HEK293 (cell line): ENCODE results near the gene RPL26.
A peak's percentile ranks its signal among the peaks of the same experiment; 100 is the strongest.

Experiments used
- ELK4 ChIP-seq: IDR thresholded peaks from 2 replicates; pipeline ENCODE4 v1.6.1; 2011; ENCODE audit warnings: mild to moderate bottlenecking, low read depth, low read length, borderline replicate concordance
- KLF1 ChIP-seq: fragments of 450-650 bp; formaldehyde crosslinking; IDR thresholded peaks from 2 replicates; pipeline ENCODE4 v1.5.1; 2016; ENCODE audit warnings: missing biosample characterization, missing genetic modification characterization
- KLF16 ChIP-seq: fragments of 450-650 bp; formaldehyde crosslinking; IDR thresholded peaks from 2 replicates; pipeline ENCODE4 v1.5.1; 2017; ENCODE audit warnings: missing biosample characterization, missing genetic modification characterization
- KLF17 ChIP-seq: fragments of 450-650 bp; formaldehyde crosslinking; IDR thresholded peaks from 2 replicates; pipeline ENCODE4 v1.5.1; 2016; ENCODE audit warnings: missing biosample characterization, missing genetic modification characterization
- KLF9 ChIP-seq: fragments of 450-650 bp; formaldehyde crosslinking; IDR thresholded peaks from 2 replicates; pipeline ENCODE4 v1.5.1; 2016; ENCODE audit warnings: missing biosample characterization, missing genetic modification characterization, low read depth
- OSR2 ChIP-seq: fragments of 450-650 bp; formaldehyde crosslinking; IDR thresholded peaks from 2 replicates; pipeline ENCODE4 v1.5.1; 2016; ENCODE audit warnings: missing biosample characterization, missing genetic modification characterization
- SP2 ChIP-seq: fragments of 450-650 bp; formaldehyde crosslinking; IDR thresholded peaks from 2 replicates; pipeline ENCODE4 v1.5.1; 2016; ENCODE audit warnings: missing biosample characterization, missing genetic modification characterization
- TCF7L2 ChIP-seq: IDR thresholded peaks from 2 replicates; pipeline ENCODE4 v1.6.1; 2011; ENCODE audit warnings: low read depth, mild to moderate bottlenecking, inconsistent platforms, low read length, moderate library complexity, borderline replicate concordance
- YY2 ChIP-seq: fragments of 450-650 bp; formaldehyde crosslinking; IDR thresholded peaks from 2 replicates; pipeline ENCODE4 v1.5.1; 2016; ENCODE audit warnings: missing biosample characterization, missing genetic modification characterization
- ZBTB44 ChIP-seq: fragments of 450-650 bp; IDR thresholded peaks from 2 replicates; pipeline ENCODE4 v1.5.1; 2018; ENCODE audit warnings: missing biosample characterization, mild to moderate bottlenecking, missing genetic modification characterization
- ZFHX2 ChIP-seq: fragments of 450-650 bp; formaldehyde crosslinking; conservative IDR thresholded peaks from 2 replicates; pipeline ENCODE4 v1.5.1; 2016; ENCODE audit warnings: missing biosample characterization, missing genetic modification characterization
- ZNF112 ChIP-seq: fragments of 450-650 bp; formaldehyde crosslinking; IDR thresholded peaks from 2 replicates; pipeline ENCODE4 v1.5.0; 2017; ENCODE audit warnings: missing biosample characterization, missing genetic modification characterization
- ZNF138 ChIP-seq: fragments of 450-650 bp; formaldehyde crosslinking; IDR thresholded peaks from 2 replicates; pipeline ENCODE4 v1.5.1; 2016; ENCODE audit warnings: missing biosample characterization, missing genetic modification characterization, borderline replicate concordance
- ZNF2 ChIP-seq: fragments of 450-650 bp; formaldehyde crosslinking; IDR thresholded peaks from 2 replicates; pipeline ENCODE4 v1.5.1; 2016; ENCODE audit warnings: missing biosample characterization, missing genetic modification characterization
- ZNF214 ChIP-seq: fragments of 450-650 bp; formaldehyde crosslinking; IDR thresholded peaks from 2 replicates; pipeline ENCODE4 v1.5.1; 2017; ENCODE audit warnings: missing biosample characterization, mild to moderate bottlenecking, missing genetic modification characterization, borderline replicate concordance
- ZNF366 ChIP-seq: fragments of 450-650 bp; formaldehyde crosslinking; conservative IDR thresholded peaks from 2 replicates; pipeline ENCODE4 v1.5.1; 2016; ENCODE audit warnings: missing biosample characterization, missing genetic modification characterization
- ZNF423 ChIP-seq: fragments of 450-650 bp; formaldehyde crosslinking; IDR thresholded peaks from 2 replicates; pipeline ENCODE4 v1.5.1; 2016; ENCODE audit warnings: missing biosample characterization, missing genetic modification characterization
- ZNF555 ChIP-seq: fragments of 450-650 bp; formaldehyde crosslinking; conservative IDR thresholded peaks from 2 replicates; pipeline ENCODE4 v1.5.1; 2017; ENCODE audit warnings: missing biosample characterization, mild to moderate bottlenecking, missing genetic modification characterization, inconsistent platforms
- ZNF558 ChIP-seq: fragments of 450-650 bp; formaldehyde crosslinking; IDR thresholded peaks from 2 replicates; pipeline ENCODE4 v1.5.1; 2016; ENCODE audit warnings: missing biosample characterization, missing genetic modification characterization
- ZNF571 ChIP-seq: fragments of 450-650 bp; formaldehyde crosslinking; IDR thresholded peaks from 2 replicates; pipeline ENCODE4 v1.5.0; 2017; ENCODE audit warnings: missing biosample characterization, missing genetic modification characterization
- ZNF624 ChIP-seq: fragments of 450-650 bp; formaldehyde crosslinking; IDR thresholded peaks from 2 replicates; pipeline ENCODE4 v1.5.1; 2017; ENCODE audit warnings: missing biosample characterization, missing genetic modification characterization
- ZNF629 ChIP-seq: fragments of 450-650 bp; formaldehyde crosslinking; IDR thresholded peaks from 2 replicates; pipeline ENCODE4 v1.5.1; 2017; ENCODE audit warnings: missing biosample characterization, missing genetic modification characterization
- ZNF645 ChIP-seq: fragments of 450-650 bp; formaldehyde crosslinking; IDR thresholded peaks from 2 replicates; pipeline ENCODE4; 2016; ENCODE audit warnings: missing biosample characterization, missing genetic modification characterization
- ZNF670 ChIP-seq: fragments of 450-650 bp; formaldehyde crosslinking; IDR thresholded peaks from 2 replicates; pipeline ENCODE4 v1.5.1; 2016; ENCODE audit warnings: missing biosample characterization, missing genetic modification characterization, low read depth
- ZNF701 ChIP-seq: fragments of 450-650 bp; formaldehyde crosslinking; IDR thresholded peaks from 2 replicates; pipeline ENCODE4 v1.5.1; 2016; ENCODE audit warnings: missing biosample characterization, missing genetic modification characterization
- ZNF707 ChIP-seq: fragments of 450-650 bp; formaldehyde crosslinking; IDR thresholded peaks from 2 replicates; pipeline ENCODE4 v1.5.1; 2016; ENCODE audit warnings: missing biosample characterization, missing genetic modification characterization
- ZNF785 ChIP-seq: fragments of 450-650 bp; formaldehyde crosslinking; IDR thresholded peaks from 2 replicates; pipeline ENCODE4 v1.5.1; 2016; ENCODE audit warnings: missing biosample characterization, missing genetic modification characterization
- TF ChIP-seq, protein P1 (sequence below): fragments of 450-650 bp; formaldehyde crosslinking; IDR thresholded peaks from 2 replicates; pipeline ENCODE4 v1.5.1; 2016; ENCODE audit warnings: missing biosample characterization, missing genetic modification characterization
- TF ChIP-seq, protein P2 (sequence below): fragments of 450-650 bp; formaldehyde crosslinking; IDR thresholded peaks from 2 replicates; pipeline ENCODE4 v1.5.1; 2016; ENCODE audit warnings: missing biosample characterization, missing genetic modification characterization
- TF ChIP-seq, protein P3 (sequence below): fragments of 450-650 bp; formaldehyde crosslinking; IDR thresholded peaks from 2 replicates; pipeline ENCODE4 v1.5.1; 2016; ENCODE audit warnings: missing biosample characterization, missing genetic modification characterization
- TF ChIP-seq, protein P4 (sequence below): fragments of 450-650 bp; formaldehyde crosslinking; optimal IDR thresholded peaks from 2 replicates; pipeline ENCODE3; 2016; ENCODE audit warnings: missing biosample characterization, mild to moderate bottlenecking, missing genetic modification characterization

Gene RPL26

DNA sequence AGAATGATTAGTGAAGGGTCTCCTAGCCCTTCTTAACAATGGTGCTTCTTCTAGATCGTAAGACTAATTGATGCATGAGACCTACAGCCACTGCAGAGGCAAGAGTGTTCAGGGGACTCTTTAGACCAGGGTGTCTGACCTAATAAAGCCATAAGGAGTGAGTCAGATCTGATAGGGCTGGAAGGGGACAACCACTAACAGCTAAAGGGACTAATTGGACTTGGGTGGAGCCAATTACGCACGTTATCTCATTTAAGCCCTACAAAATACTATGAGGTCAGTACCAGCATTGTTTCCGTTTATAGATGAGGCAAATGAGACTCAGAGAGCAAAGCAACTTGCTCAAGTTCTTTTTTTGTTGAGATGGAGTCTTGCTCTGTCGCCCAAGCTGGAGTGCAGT, 29.1 kb upstream of the RPL26 start (continued):
- TF ChIP-seq, protein P1, sequence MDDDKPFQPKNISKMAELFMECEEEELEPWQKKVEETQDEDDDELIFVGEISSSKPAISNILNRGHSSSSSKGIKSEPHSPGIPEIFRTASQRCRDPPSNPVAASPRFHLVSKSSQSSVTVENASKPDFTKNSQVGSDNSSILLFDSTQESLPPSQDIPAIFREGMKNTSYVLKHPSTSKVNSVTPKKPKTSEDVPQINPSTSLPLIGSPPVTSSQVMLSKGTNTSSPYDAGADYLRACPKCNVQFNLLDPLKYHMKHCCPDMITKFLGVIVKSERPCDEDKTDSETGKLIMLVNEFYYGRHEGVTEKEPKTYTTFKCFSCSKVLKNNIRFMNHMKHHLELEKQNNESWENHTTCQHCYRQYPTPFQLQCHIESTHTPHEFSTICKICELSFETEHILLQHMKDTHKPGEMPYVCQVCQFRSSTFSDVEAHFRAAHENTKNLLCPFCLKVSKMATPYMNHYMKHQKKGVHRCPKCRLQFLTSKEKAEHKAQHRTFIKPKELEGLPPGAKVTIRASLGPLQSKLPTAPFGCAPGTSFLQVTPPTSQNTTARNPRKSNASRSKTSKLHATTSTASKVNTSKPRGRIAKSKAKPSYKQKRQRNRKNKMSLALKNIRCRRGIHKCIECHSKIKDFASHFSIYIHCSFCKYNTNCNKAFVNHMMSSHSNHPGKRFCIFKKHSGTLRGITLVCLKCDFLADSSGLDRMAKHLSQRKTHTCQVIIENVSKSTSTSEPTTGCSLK (tag by site-specific recombination): no peak
- no peak for TF ChIP-seq ZNF138 (tag by site-specific recombination)
- peak; percentile 53; the same call in 1 of the 2 replicates for TF ChIP-seq KLF17
- TF ChIP-seq KLF16 (tag by site-specific recombination): no peak
- no peak for TF ChIP-seq ZNF701
- no peak for TF ChIP-seq SP2 (tag by site-specific recombination)
- TF ChIP-seq OSR2 (tag by site-specific recombination): peak; percentile 59
- TF ChIP-seq ELK4: no peak
- TF ChIP-seq ZNF558: no peak
- TF ChIP-seq KLF9 (tag by site-specific recombination): no peak
- TF ChIP-seq ZNF571 (tag by site-specific recombination): no peak
- no peak for TF ChIP-seq ZNF645 (tag by site-specific recombination)
- no peak for TF ChIP-seq ZNF2
- no peak for TF ChIP-seq ZNF214 (tag by site-specific recombination)
- TF ChIP-seq, protein P2, sequence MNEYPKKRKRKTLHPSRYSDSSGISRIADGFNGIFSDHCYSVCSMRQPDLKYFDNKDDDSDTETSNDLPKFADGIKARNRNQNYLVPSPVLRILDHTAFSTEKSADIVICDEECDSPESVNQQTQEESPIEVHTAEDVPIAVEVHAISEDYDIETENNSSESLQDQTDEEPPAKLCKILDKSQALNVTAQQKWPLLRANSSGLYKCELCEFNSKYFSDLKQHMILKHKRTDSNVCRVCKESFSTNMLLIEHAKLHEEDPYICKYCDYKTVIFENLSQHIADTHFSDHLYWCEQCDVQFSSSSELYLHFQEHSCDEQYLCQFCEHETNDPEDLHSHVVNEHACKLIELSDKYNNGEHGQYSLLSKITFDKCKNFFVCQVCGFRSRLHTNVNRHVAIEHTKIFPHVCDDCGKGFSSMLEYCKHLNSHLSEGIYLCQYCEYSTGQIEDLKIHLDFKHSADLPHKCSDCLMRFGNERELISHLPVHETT (tag by site-specific recombination): peak; percentile 47; the same call in 1 of the 2 replicates
- TF ChIP-seq ZFHX2 (tag by site-specific recombination): no peak
- TF ChIP-seq ZNF555: no peak
- TF ChIP-seq, protein P3, sequence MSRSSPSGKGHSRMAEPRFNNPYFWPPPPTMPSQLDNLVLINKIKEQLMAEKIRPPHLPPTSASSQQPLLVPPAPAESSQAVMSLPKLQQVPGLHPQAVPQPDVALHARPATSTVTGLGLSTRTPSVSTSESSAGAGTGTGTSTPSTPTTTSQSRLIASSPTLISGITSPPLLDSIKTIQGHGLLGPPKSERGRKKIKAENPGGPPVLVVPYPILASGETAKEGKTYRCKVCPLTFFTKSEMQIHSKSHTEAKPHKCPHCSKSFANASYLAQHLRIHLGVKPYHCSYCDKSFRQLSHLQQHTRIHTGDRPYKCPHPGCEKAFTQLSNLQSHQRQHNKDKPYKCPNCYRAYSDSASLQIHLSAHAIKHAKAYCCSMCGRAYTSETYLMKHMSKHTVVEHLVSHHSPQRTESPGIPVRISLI (tag by site-specific recombination): no peak
- TF ChIP-seq ZBTB44: no peak
- TF ChIP-seq, protein P4, sequence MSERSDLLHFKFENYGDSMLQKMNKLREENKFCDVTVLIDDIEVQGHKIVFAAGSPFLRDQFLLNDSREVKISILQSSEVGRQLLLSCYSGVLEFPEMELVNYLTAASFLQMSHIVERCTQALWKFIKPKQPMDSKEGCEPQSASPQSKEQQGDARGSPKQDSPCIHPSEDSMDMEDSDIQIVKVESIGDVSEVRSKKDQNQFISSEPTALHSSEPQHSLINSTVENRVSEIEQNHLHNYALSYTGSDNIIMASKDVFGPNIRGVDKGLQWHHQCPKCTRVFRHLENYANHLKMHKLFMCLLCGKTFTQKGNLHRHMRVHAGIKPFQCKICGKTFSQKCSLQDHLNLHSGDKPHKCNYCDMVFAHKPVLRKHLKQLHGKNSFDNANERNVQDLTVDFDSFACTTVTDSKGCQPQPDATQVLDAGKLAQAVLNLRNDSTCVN: no peak
- TF ChIP-seq YY2 (tag by site-specific recombination): no peak
- TF ChIP-seq ZNF670 (tag by site-specific recombination): no peak
- no peak for TF ChIP-seq TCF7L2
- no peak for TF ChIP-seq ZNF112
- TF ChIP-seq KLF1 (tag by site-specific recombination): peak; percentile 38; the same call in 1 of the 2 replicates
- no peak for TF ChIP-seq ZNF624 (tag by site-specific recombination)
- no peak for TF ChIP-seq ZNF707 (tag by site-specific recombination)
- TF ChIP-seq ZNF366 (tag by site-specific recombination): 0 out of 2 replicates have a peak, but pooled peaks have one; percentile 24
- TF ChIP-seq ZNF629 (tag by site-specific recombination): peak; percentile 90
- no peak for TF ChIP-seq ZNF785 (tag by site-specific recombination)
- no peak for TF ChIP-seq ZNF423
